Measurements from ENCODE around the gene ZNF280B.
"Not testable (repeated sequence)": the region's sequence is repeated elsewhere in the genome, so short reads cannot be mapped to it uniquely, and the experiment has no call there.

ZNF280B gene

GRCh38 chr22:22462813-22463567 lies 45.6 kb downstream of the ZNF280B start:
- DNase-seq, result no peak

GRCh38 chr22:22461583-22461982 lies 47.0 kb downstream of the ZNF280B start:
- DNase-seq, result no peak

GRCh38 chr22:22461111-22461510 lies 47.4 kb downstream of the ZNF280B start:
- DNase-seq, result no peak

- no peak for DNase-seq
Observed at GRCh38 chr22:22460635-22461034, 47.9 kb downstream of the ZNF280B start.

- DNase-seq, result no peak
Observed at GRCh38 chr22:22460060-22460459, 48.5 kb downstream of the ZNF280B start.

GRCh38 chr22:22458896-22459588 lies 49.5 kb downstream of the ZNF280B start:
- DNase-seq, result no peak

GRCh38 chr22:22458387-22458786 lies 50.2 kb downstream of the ZNF280B start:
- no peak for DNase-seq

GRCh38 chr22:22454997-22455396 lies 53.5 kb downstream of the ZNF280B start:
- DNase-seq, result no peak

GRCh38 chr22:22452996-22453686 lies 55.4 kb downstream of the ZNF280B start:
- DNase-seq, result no peak

- DNase-seq, result no peak
Observed at GRCh38 chr22:22452211-22452610, 56.3 kb downstream of the ZNF280B start.

GRCh38 chr22:22450343-22450839 lies 58.2 kb downstream of the ZNF280B start:
- no peak for DNase-seq

- DNase-seq, result no peak
Observed at GRCh38 chr22:22449819-22450218, 58.7 kb downstream of the ZNF280B start.

GRCh38 chr22:22446517-22446916 lies 62.0 kb downstream of the ZNF280B start:
- no peak for DNase-seq

- DNase-seq, result not testable (repeated sequence)
Observed at GRCh38 chr22:22444007-22444589, 64.4 kb downstream of the ZNF280B start.

- no peak for DNase-seq
Observed at GRCh38 chr22:22442928-22443709, 65.4 kb downstream of the ZNF280B start.

GRCh38 chr22:22441626-22442025 lies 66.9 kb downstream of the ZNF280B start:
- not testable (repeated sequence) for DNase-seq

GRCh38 chr22:22440188-22440587 lies 68.4 kb downstream of the ZNF280B start:
- no peak for DNase-seq

All from 8988T (cell line).